NK-92 treated with Interleukin-12 subunit alpha and Interleukin-12 subunit beta, amount 100 ng/mL, for 24 hours (cell line): ENCODE measurements around the gene SLC22A16.

Source experiments
- DNase-seq: peaks from one replicate; lab custom pipeline; 2025; lab: John Stamatoyannopoulos, UW

Gene SLC22A16

GRCh38 chr6:110400208-110400607, 76.2 kb downstream of the SLC22A16 start:
- DNase-seq = no peak

GRCh38 chr6:110399219-110400071, 77.0 kb downstream of the SLC22A16 start:
- DNase-seq = no peak

- no peak for DNase-seq
Observed at GRCh38 chr6:110398778-110399177, 77.6 kb downstream of the SLC22A16 start.

GRCh38 chr6:110395221-110395620, 81.2 kb downstream of the SLC22A16 start:
- no peak for DNase-seq

GRCh38 chr6:110394409-110394808, 82.0 kb downstream of the SLC22A16 start:
- no peak for DNase-seq

GRCh38 chr6:110392727-110393126, 83.7 kb downstream of the SLC22A16 start:
- DNase-seq = no peak

GRCh38 chr6:110390404-110390803, 86.0 kb downstream of the SLC22A16 start:
- no peak for DNase-seq

- DNase-seq = no peak
Observed at GRCh38 chr6:110389689-110390382, 86.6 kb downstream of the SLC22A16 start.

- DNase-seq = no peak
Observed at GRCh38 chr6:110387986-110388385, 88.4 kb downstream of the SLC22A16 start.

- DNase-seq = no peak
Observed at GRCh38 chr6:110385458-110385863, 91.0 kb downstream of the SLC22A16 start.

- DNase-seq = no peak
Observed at GRCh38 chr6:110378552-110378951, 97.9 kb downstream of the SLC22A16 start.
